Naive B cell (primary cell): ENCODE data around the gene LTBP3. TPM values are rescaled to one million over a fixed set of nuclear protein-coding genes. Genes with fewer than 3 reads are reported as not detected.

Experiments
- ATAC-seq, 2 donors: fragments of 150-1000 bp; cut with Tn5 transposase; 2 replicates each; pipeline ENCODE4 v1.10.0; 2021; ENCODE audit warnings: low read depth in 2 of 2, mild to moderate bottlenecking in 2 of 2, moderate library complexity in 2 of 2
- DNase-seq: peaks from one replicate; pipeline ENCODE4 v3.0.0; 2022
- H3K27ac Mint-ChIP-seq, 6 donors: one replicate each; pipeline ENCODE4 v1.8.0; 2020 to 2022; ENCODE audit warnings: mild to moderate bottlenecking in 6 of 6, mixed read lengths in 6 of 6, moderate library complexity in 5 of 6, inconsistent platforms in 2 of 6
- H3K27me3 Mint-ChIP-seq, 3 donors: one replicate each; pipeline ENCODE4 v1.8.0; 2021 to 2022; ENCODE audit warnings: mixed read lengths in 3 of 3, mild to moderate bottlenecking in 1 of 3
- H3K36me3 Mint-ChIP-seq, 2 donors: one replicate each; pipeline ENCODE4 v1.8.0; 2020 to 2022; ENCODE audit warnings: mixed read lengths in 2 of 2, inconsistent platforms in 1 of 2, mild to moderate bottlenecking in 1 of 2
- H3K4me1 Mint-ChIP-seq, 3 donors: one replicate each; pipeline ENCODE4 v1.8.0; 2020 to 2022; ENCODE audit warnings: mixed read lengths in 3 of 3, inconsistent platforms in 1 of 3, mild to moderate bottlenecking in 1 of 3, moderate library complexity in 1 of 3
- H3K4me3 Mint-ChIP-seq, 8 donors: one replicate each; pipeline ENCODE4 v1.8.0; 2020 to 2022; ENCODE audit warnings: mild to moderate bottlenecking in 8 of 8, mixed read lengths in 8 of 8, moderate library complexity in 8 of 8, inconsistent platforms in 2 of 8
- H3K9me3 Mint-ChIP-seq, 7 donors: one replicate each; pipeline ENCODE4 v1.8.0; 2020 to 2022; ENCODE audit warnings: mixed read lengths in 7 of 7, mild to moderate bottlenecking in 5 of 7, inconsistent platforms in 2 of 7, moderate library complexity in 1 of 7
- polyA plus RNA-seq, 6 donors: library from polyadenylated mRNA; unstranded; fragments of 300-500 nt; fragmentation: Illumina TruSeq; gene quantifications; one replicate each; pipeline ENCODE4 v1.2.3, GENCODE V29; 2021; ENCODE audit warnings: low read depth in 6 of 6

The LTBP3 gene
- polyA plus RNA-seq, 6 donors from 2014 or later: 12.5 to 40.5 (median 23.0) TPM

GRCh38 chr11:65506290-65506771, 51.8 kb downstream of the LTBP3 start:
- peak overlapping the region in 5 of 6 donors; percentile 77 to 94 (median 89) for H3K27ac Mint-ChIP-seq
- no peak for ATAC-seq
- H3K4me1 Mint-ChIP-seq: peaks cover 54 to 61% (median 59%) of the 10 kb centered on the region in 3 donors
- no peak for DNase-seq
- no peaks in the 10 kb centered on the region for H3K9me3 Mint-ChIP-seq
- H3K27me3 Mint-ChIP-seq: no peaks in the 10 kb centered on the region
- H3K4me3 Mint-ChIP-seq: peak overlapping the region in 2 of 8 donors; percentile 85 to 87
- peaks cover 8 to 26% of the 10 kb centered on the region in 2 donors for H3K36me3 Mint-ChIP-seq

GRCh38 chr11:65505466-65506289, 52.5 kb downstream of the LTBP3 start:
- DNase-seq (no peak), ATAC-seq (no peak)
- peaks cover 52 to 61% (median 58%) of the 10 kb centered on the region in 3 donors for H3K4me1 Mint-ChIP-seq
- no peaks in the 10 kb centered on the region for H3K27me3 Mint-ChIP-seq
- H3K9me3 Mint-ChIP-seq: no peaks in the 10 kb centered on the region
- peak overlapping the region in 2 of 8 donors; percentile 85 to 87 for H3K4me3 Mint-ChIP-seq
- H3K36me3 Mint-ChIP-seq: peaks cover 8 to 26% of the 10 kb centered on the region in 2 donors
- H3K27ac Mint-ChIP-seq: peak overlapping the region in 5 of 6 donors; percentile 70 to 89 (median 79)

GRCh38 chr11:65504674-65505465, 53.3 kb downstream of the LTBP3 start:
- peaks cover 48 to 58% (median 54%) of the 10 kb centered on the region in 3 donors for H3K4me1 Mint-ChIP-seq
- H3K9me3 Mint-ChIP-seq: no peaks in the 10 kb centered on the region
- H3K36me3 Mint-ChIP-seq: peaks cover 8 to 26% of the 10 kb centered on the region in 2 donors
- DNase-seq (no peak), ATAC-seq (no peak)
- peak overlapping the region in 5 of 6 donors; percentile 53 to 91 (median 83) for H3K27ac Mint-ChIP-seq
- no peaks in the 10 kb centered on the region for H3K27me3 Mint-ChIP-seq
- peak overlapping the region in 2 of 8 donors; percentile 85 to 87 for H3K4me3 Mint-ChIP-seq

GRCh38 chr11:65503949-65504673, 54.0 kb downstream of the LTBP3 start:
- DNase-seq (no peak), ATAC-seq (no peak)
- Mint-ChIP-seq H3K9me3 (no peaks in the 10 kb centered on the region), H3K36me3 (peaks cover 8 to 26% of the 10 kb centered on the region in 2 donors), H3K27ac (peak overlapping the region in 3 of 6 donors; percentile 68 to 95 (median 73)), H3K4me1 (peaks cover 48 to 58% (median 51%) of the 10 kb centered on the region in 3 donors), H3K4me3 (peak overlapping the region in 2 of 8 donors; percentile 85 to 87), H3K27me3 (no peaks in the 10 kb centered on the region)

GRCh38 chr11:65503368-65503948, 54.7 kb downstream of the LTBP3 start:
- no peak for ATAC-seq
- no peaks in the 10 kb centered on the region for H3K27me3 Mint-ChIP-seq
- H3K4me1 Mint-ChIP-seq: peaks cover 48 to 58% (median 52%) of the 10 kb centered on the region in 3 donors
- no peaks in the 10 kb centered on the region for H3K9me3 Mint-ChIP-seq
- peaks cover 8 to 26% of the 10 kb centered on the region in 2 donors for H3K36me3 Mint-ChIP-seq
- no peak for DNase-seq
- peak overlapping the region in 2 of 8 donors; percentile 85 to 87 for H3K4me3 Mint-ChIP-seq
- peak overlapping the region in 2 of 6 donors; percentile 68 to 95 for H3K27ac Mint-ChIP-seq

- H3K27ac Mint-ChIP-seq: peak overlapping the region in 3 of 6 donors; percentile 24 to 87 (median 83)
- H3K9me3 Mint-ChIP-seq: no peaks in the 10 kb centered on the region
- H3K27me3 Mint-ChIP-seq: no peaks in the 10 kb centered on the region
- H3K36me3 Mint-ChIP-seq: peaks cover 8 to 26% of the 10 kb centered on the region in 2 donors
- no peak for DNase-seq
- H3K4me1 Mint-ChIP-seq: peaks cover 45 to 62% (median 47%) of the 10 kb centered on the region in 3 donors
- no peak for ATAC-seq
- peak overlapping the region in 1 of 8 donors; percentile 87 for H3K4me3 Mint-ChIP-seq
Observed at GRCh38 chr11:65502555-65503367, 55.4 kb downstream of the LTBP3 start.

- H3K27me3 Mint-ChIP-seq: no peaks in the 10 kb centered on the region
- DNase-seq: no peak
- H3K36me3 Mint-ChIP-seq: peaks cover 8 to 26% of the 10 kb centered on the region in 2 donors
- no peak overlapping the region for H3K4me3 Mint-ChIP-seq
- peaks cover 41 to 58% (median 43%) of the 10 kb centered on the region in 3 donors for H3K4me1 Mint-ChIP-seq
- no peaks in the 10 kb centered on the region for H3K9me3 Mint-ChIP-seq
- H3K27ac Mint-ChIP-seq: peak overlapping the region in 2 of 6 donors; percentile 62 to 87
- ATAC-seq: no peak
Observed at GRCh38 chr11:65502274-65502554, 55.9 kb downstream of the LTBP3 start.

- Mint-ChIP-seq H3K4me3 (no peak overlapping the region), H3K27me3 (no peaks in the 10 kb centered on the region), H3K4me1 (peaks cover 41 to 58% (median 43%) of the 10 kb centered on the region in 3 donors), H3K36me3 (peaks cover 8 to 26% of the 10 kb centered on the region in 2 donors), H3K9me3 (no peaks in the 10 kb centered on the region), H3K27ac (peak overlapping the region in 3 of 6 donors; percentile 62 to 87 (median 82))
- ATAC-seq (no peak), DNase-seq (no peak)
Observed at GRCh38 chr11:65501472-65502273, 56.5 kb downstream of the LTBP3 start.

- peaks cover 5 to 22% of the 10 kb centered on the region in 2 donors for H3K36me3 Mint-ChIP-seq
- no peak overlapping the region for H3K4me3 Mint-ChIP-seq
- H3K27ac Mint-ChIP-seq: peak overlapping the region in 1 of 6 donors; percentile 87
- peaks cover 41 to 53% (median 43%) of the 10 kb centered on the region in 3 donors for H3K4me1 Mint-ChIP-seq
- H3K9me3 Mint-ChIP-seq: no peaks in the 10 kb centered on the region
- ATAC-seq (no peak), DNase-seq (no peak)
- H3K27me3 Mint-ChIP-seq: no peaks in the 10 kb centered on the region
Observed at GRCh38 chr11:65501186-65501471, 57.0 kb downstream of the LTBP3 start.

GRCh38 chr11:65500387-65501185, 57.6 kb downstream of the LTBP3 start:
- Mint-ChIP-seq H3K27me3 (no peaks in the 10 kb centered on the region), H3K27ac (peak overlapping the region in 1 of 6 donors; percentile 65), H3K9me3 (no peaks in the 10 kb centered on the region), H3K4me3 (no peak overlapping the region), H3K36me3 (peaks cover 0 to 17% of the 10 kb centered on the region in 2 donors), H3K4me1 (peaks cover 35 to 48% (median 43%) of the 10 kb centered on the region in 3 donors)
- DNase-seq (no peak), ATAC-seq (no peak)
